H1 (cell line): Measurements from ENCODE around the gene PDZD11. TPM values are rescaled to one million over a fixed set of nuclear protein-coding genes. Genes with fewer than 3 reads are reported as not detected.
A peak's percentile ranks its signal among the peaks of the same experiment; 100 is the strongest.

Experiments used
- ASH2L ChIP-seq: fragments of 200-600, 300-600 bp; sonication (generic); IDR thresholded peaks from one replicate; pipeline ENCODE4 v1.7.1; 2017; ENCODE audit warnings: low read length
- ATF2 ChIP-seq: IDR thresholded peaks from 2 replicates; pipeline ENCODE4 v1.6.1; 2012; ENCODE audit warnings: low read length, inconsistent platforms
- CREB1 ChIP-seq: IDR thresholded peaks from 2 replicates; pipeline ENCODE4 v1.6.1; 2012; ENCODE audit warnings: inconsistent platforms
- EP300 ChIP-seq, 2 experiments: IDR thresholded peaks; 1 replicate in 1 of 2; 2 replicates in 1 of 2; pipeline ENCODE4 v1.6.1; 2011 to 2012; ENCODE audit warnings: low read depth in 2 of 2, low read length in 2 of 2, mild to moderate bottlenecking in 2 of 2, borderline replicate concordance in 1 of 2, inconsistent platforms in 1 of 2, moderate library complexity in 1 of 2
- EZH2 ChIP-seq: fragments of 200-600 bp; sonication (generic); IDR thresholded peaks from 2 replicates; pipeline ENCODE4 v1.7.1; 2012; ENCODE audit warnings: low read depth, mild to moderate bottlenecking, moderate library complexity, low read length, inconsistent platforms; ENCODE audit not compliant: severe bottlenecking
- GABPA ChIP-seq: IDR thresholded peaks from 2 replicates; pipeline ENCODE4 v1.6.1; 2011; ENCODE audit warnings: mild to moderate bottlenecking, low read length, moderate library complexity, borderline replicate concordance; ENCODE audit not compliant: insufficient read depth
- MAFK ChIP-seq: IDR thresholded peaks from 2 replicates; pipeline ENCODE4 v1.6.1; 2012; ENCODE audit warnings: low read depth, mild to moderate bottlenecking, improper control_type of control experiment, low read length
- NRF1 ChIP-seq: IDR thresholded peaks from 2 replicates; pipeline ENCODE4 v1.6.1; 2011; ENCODE audit warnings: mild to moderate bottlenecking, low read depth, low read length, improper control_type of control experiment
- PHF8 ChIP-seq: fragments of 200-600 bp; sonication (generic); conservative IDR thresholded peaks from 2 replicates; pipeline ENCODE4 v1.7.1; 2012; ENCODE audit warnings: low read depth, mild to moderate bottlenecking, inconsistent platforms, low read length, moderate library complexity
- POLR2A ChIP-seq, 2 experiments: IDR thresholded peaks; 1 replicate in 1 of 2; 2 replicates in 1 of 2; pipeline ENCODE4 v1.6.1; 2011; ENCODE audit warnings: low read depth in 2 of 2, low read length in 2 of 2, mild to moderate bottlenecking in 2 of 2; ENCODE audit errors: control extremely low read depth in 1 of 2
- POLR2AphosphoS5 ChIP-seq: IDR thresholded peaks from 2 replicates; pipeline ENCODE4 v1.6.1; 2011; ENCODE audit warnings: low read depth, low read length
- RAD21 ChIP-seq, 2 experiments: IDR thresholded peaks in 1 of 2; conservative IDR thresholded peaks in 1 of 2; 2 replicates each; pipeline ENCODE4 v1.6.1; 2011; ENCODE audit warnings: low read depth in 2 of 2, low read length in 2 of 2, improper control_type of control experiment in 1 of 2, inconsistent platforms in 1 of 2, mild to moderate bottlenecking in 1 of 2, moderate library complexity in 1 of 2
- RBBP5 ChIP-seq: IDR thresholded peaks from 2 replicates; pipeline ENCODE4 v1.7.1; 2012; ENCODE audit warnings: low read depth, mild to moderate bottlenecking, inconsistent platforms, low read length, moderate library complexity, borderline replicate concordance
- RXRA ChIP-seq: IDR thresholded peaks from 2 replicates; pipeline ENCODE4 v1.6.1; 2011; ENCODE audit warnings: low read depth, mild to moderate bottlenecking, low read length, moderate library complexity; ENCODE audit not compliant: insufficient read depth
- SIRT6 ChIP-seq: IDR thresholded peaks from one replicate; pipeline ENCODE4 v1.7.1; 2012; ENCODE audit warnings: low read length, inconsistent platforms
- YY1 ChIP-seq: IDR thresholded peaks from 2 replicates; pipeline ENCODE4 v1.6.1; 2011; ENCODE audit warnings: low read depth, mild to moderate bottlenecking, low read length
- polyA plus RNA-seq, 7 experiments: library from polyadenylated mRNA; depleted of rRNA in 3 of 7; stranded (reverse) in 5 of 7; unstranded in 2 of 7; fragments of >200 nt in 5 of 7; fragments of 200-250 nt in 2 of 7; gene quantifications; 1 replicate in 5 of 7; 2 replicates in 1 of 7; 4 replicates in 1 of 7; pipeline versions ENCODE4 v1.2.1 to v1.2.3, GENCODE V29; 2011 to 2013; ENCODE audit warnings: missing spikeins in 2 of 7, mixed read lengths in 2 of 7
- total RNA-seq: library from RNA; stranded (reverse); fragmentation: NEBNext Ultra II Directional; extraction: Animal tissue kit (Norgen Biotek cat#: 25700); gene quantifications from 2 replicates; pipeline ENCODE4 v1.2.1, GENCODE V29; 2021
- TF ChIP-seq, protein P1 (sequence below): IDR thresholded peaks from 2 replicates; pipeline ENCODE4 v1.6.1; 2011; ENCODE audit warnings: low read depth, mild to moderate bottlenecking, low read length; ENCODE audit not compliant: insufficient read depth
- TF ChIP-seq, protein P2 (sequence below): IDR thresholded peaks from 2 replicates; pipeline ENCODE4 v1.6.1; 2012; ENCODE audit warnings: inconsistent platforms
- TF ChIP-seq, protein P3 (sequence below): IDR thresholded peaks from 2 replicates; pipeline ENCODE4 v1.6.1; 2011; ENCODE audit warnings: low read length, improper control_type of control experiment

Gene PDZD11
- total and polyA plus RNA-seq, 2 of the 8 experiments (the other 6 are each of a cell fraction or from before 2014, with no cell fraction given) = 31.5 to 55.9 TPM

GRCh38 chrX:70289793-70290770 is at the start of gene PDZD11, which contains the start of gene KIF4A (continued):
- no peak for TF ChIP-seq ATF2
- TF ChIP-seq CREB1 = no peak
- TF ChIP-seq SIRT6 = no peak
- TF ChIP-seq, protein P1, sequence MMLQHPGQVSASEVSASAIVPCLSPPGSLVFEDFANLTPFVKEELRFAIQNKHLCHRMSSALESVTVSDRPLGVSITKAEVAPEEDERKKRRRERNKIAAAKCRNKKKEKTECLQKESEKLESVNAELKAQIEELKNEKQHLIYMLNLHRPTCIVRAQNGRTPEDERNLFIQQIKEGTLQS = no peak
- TF ChIP-seq, protein P2, sequence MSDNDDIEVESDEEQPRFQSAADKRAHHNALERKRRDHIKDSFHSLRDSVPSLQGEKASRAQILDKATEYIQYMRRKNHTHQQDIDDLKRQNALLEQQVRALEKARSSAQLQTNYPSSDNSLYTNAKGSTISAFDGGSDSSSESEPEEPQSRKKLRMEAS = no peak
- peak; percentile 54 for TF ChIP-seq NRF1
- TF ChIP-seq PHF8 = no peak; the same call in 1 of the 2 replicates
- TF ChIP-seq EZH2 = no peak
- no peak for TF ChIP-seq MAFK
- no peak for TF ChIP-seq RBBP5
- no peak for TF ChIP-seq EP300 (IDR thresholded peaks at IDR 0.05; ENCODE audit: borderline replicate concordance in 1 of 2, low read depth in 2 of 2, low read length in 2 of 2)
- TF ChIP-seq, protein P3, sequence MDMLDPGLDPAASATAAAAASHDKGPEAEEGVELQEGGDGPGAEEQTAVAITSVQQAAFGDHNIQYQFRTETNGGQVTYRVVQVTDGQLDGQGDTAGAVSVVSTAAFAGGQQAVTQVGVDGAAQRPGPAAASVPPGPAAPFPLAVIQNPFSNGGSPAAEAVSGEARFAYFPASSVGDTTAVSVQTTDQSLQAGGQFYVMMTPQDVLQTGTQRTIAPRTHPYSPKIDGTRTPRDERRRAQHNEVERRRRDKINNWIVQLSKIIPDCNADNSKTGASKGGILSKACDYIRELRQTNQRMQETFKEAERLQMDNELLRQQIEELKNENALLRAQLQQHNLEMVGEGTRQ = no peak
- peak; percentile 35 for TF ChIP-seq ASH2L
- no peak for TF ChIP-seq RAD21 (IDR thresholded peaks at IDR 0.05 in 1 of 2, conservative IDR thresholded peaks at IDR 0.05 in 1 of 2; ENCODE audit: low read depth in 2 of 2, low read length in 2 of 2)
- peak; percentile 78; the same call in 1 of the 2 replicates for TF ChIP-seq GABPA
- TF ChIP-seq POLR2A (IDR thresholded peaks at IDR 0.05; ENCODE audit: control extremely low read depth in 1 of 2, low read depth in 2 of 2, low read length in 2 of 2) = peak in 1 of 2 experiments; percentile 63; a peak in 1 of 3 replicates
- no peak for TF ChIP-seq POLR2AphosphoS5
- no peak for TF ChIP-seq YY1
- TF ChIP-seq RXRA = no peak
